OCI-LY7 (cell line): ENCODE results near the gene TFPT.

ENCODE experiments used
- CTCF ChIP-seq: fragments of 200-600 bp; sonication (generic); conservative IDR thresholded peaks from 2 replicates; pipeline ENCODE4 v1.5.1; 2014; ENCODE audit warnings: mild to moderate bottlenecking, antibody characterized with exemption, low read length, moderate library complexity, mixed read lengths
- EZH2phosphoT487 ChIP-seq: fragments of 200-600 bp; sonication (generic); IDR thresholded peaks from 2 replicates; pipeline ENCODE4 v1.6.1; 2018; ENCODE audit warnings: low read depth, borderline replicate concordance, mild to moderate bottlenecking, mixed run types, antibody characterized with exemption, low read length, moderate library complexity, mixed read lengths

- TF ChIP-seq CTCF (no peak), EZH2phosphoT487 (no peak)
Observed at GRCh38 chr19:54107876-54108490, 7.5 kb downstream of the TFPT start.
